Small intestine (tissue), 7 donors: ENCODE data around the gene TRIM60. TPM values are rescaled to one million over a fixed set of nuclear protein-coding genes. Genes with fewer than 3 reads are reported as not detected.
A peak's percentile ranks its signal among the peaks of the same experiment; 100 is the strongest.
"Not testable (repeated sequence)": the region's sequence is repeated elsewhere in the genome, so short reads cannot be mapped to it uniquely, and the experiment has no call there.

Experiments
- DNase-seq, 2 donors: peaks; one replicate each; pipeline versions ENCODE4 v3.0.0 to v3.0.0-alpha.2; 2013
- FAIRE-seq: peaks from 2 replicates; lab custom pipeline; 2012; peaks lifted over from hg19 to GRCh38; lab: Jason Lieb, UNC
- H3K27ac ChIP-seq, 3 donors: one replicate each; pipeline ENCODE4 v1.5.1; 2013; ENCODE audit warnings: low read length in 2 of 3, mild to moderate bottlenecking in 2 of 3, control low read depth in 1 of 3, inconsistent platforms in 1 of 3, low read depth in 1 of 3, moderate library complexity in 1 of 3
- H3K27me3 ChIP-seq, 3 donors: one replicate each; pipeline ENCODE4 v1.6.1; 2013; ENCODE audit warnings: low read length in 3 of 3, inconsistent platforms in 1 of 3; ENCODE audit not compliant: control insufficient read depth in 3 of 3, insufficient read depth in 3 of 3
- H3K36me3 ChIP-seq, 3 donors: one replicate each; pipeline ENCODE4 v1.6.1; 2013; ENCODE audit warnings: low read length in 3 of 3, inconsistent platforms in 1 of 3, low read depth in 1 of 3, mild to moderate bottlenecking in 1 of 3, moderate library complexity in 1 of 3; ENCODE audit not compliant: control insufficient read depth in 3 of 3, insufficient read depth in 2 of 3
- H3K4me1 ChIP-seq, 3 donors: one replicate each; pipeline ENCODE4 v1.6.1; 2013; ENCODE audit warnings: low read length in 2 of 3, inconsistent platforms in 1 of 3, low read depth in 1 of 3, mild to moderate bottlenecking in 1 of 3, moderate library complexity in 1 of 3; ENCODE audit not compliant: control insufficient read depth in 3 of 3, insufficient read depth in 2 of 3
- H3K4me3 ChIP-seq, 3 donors: one replicate each; pipeline ENCODE4 v1.5.1; 2013; ENCODE audit warnings: low read length in 3 of 3, control low read depth in 1 of 3, inconsistent platforms in 1 of 3, low read depth in 1 of 3, mild to moderate bottlenecking in 1 of 3, moderate library complexity in 1 of 3
- H3K9me3 ChIP-seq, 2 donors: one replicate each; pipeline ENCODE4 v1.6.1; 2013; ENCODE audit warnings: low read depth in 1 of 2, low read length in 1 of 2; ENCODE audit not compliant: control insufficient read depth in 2 of 2, insufficient read depth in 1 of 2
- WGBS, 3 donors: extraction: QIAGEN DNeasy Blood & Tissue Kit; methylation state at CpG; one replicate each; pipeline ENCODE4 v1.1.7; 2013; 5-methylcytosine and 5-hydroxymethylcytosine counted together
- polyA plus RNA-seq, 4 donors: library from polyadenylated mRNA; stranded (reverse) in 3 of 4; unstranded in 1 of 4; fragments of 200-250 nt in 3 of 4; fragments of 120-200 nt in 1 of 4; gene quantifications; one replicate each; pipeline versions ENCODE4 v1.2.1 to v1.2.3, GENCODE V29; 2013
- donor health status: healthy with polysubstance abuse.
- donor health status: control.
- donor health status: control.
- donor health status: Bipolar disorder and iron deficiency.
- donor health status: healthy.

The TRIM60 gene
- polyA plus RNA-seq, 4 donors, result not detected

- no peaks in the 10 kb centered on the region for H3K9me3 ChIP-seq
- H3K27me3 ChIP-seq, result no peaks in the 10 kb centered on the region
- FAIRE-seq, result no peak
- WGBS, 3 donors, result 72 to 88% (median 81%) methylated on average over 4 of the region's 4 CpGs
- no peak overlapping the region for H3K4me3 ChIP-seq
- no peak overlapping the region for H3K27ac ChIP-seq
- no peaks in the 10 kb centered on the region for H3K36me3 ChIP-seq
- no peaks in the 10 kb centered on the region for H3K4me1 ChIP-seq
- DNase-seq, result no peak
Measured at GRCh38 chr4:165059386-165059785, 27.6 kb downstream of the TRIM60 start.

- Histone ChIP-seq H3K9me3 (no peaks in the 10 kb centered on the region), H3K27me3 (no peaks in the 10 kb centered on the region), H3K4me3 (no peak overlapping the region), H3K27ac (no peak overlapping the region), H3K4me1 (no peaks in the 10 kb centered on the region), H3K36me3 (no peaks in the 10 kb centered on the region)
- 29 to 42% (median 37%) methylated on average over 1 of the region's 1 CpG for WGBS, 3 donors
- FAIRE-seq (no peak), DNase-seq (no peak)
Measured at GRCh38 chr4:165060938-165061337, 29.1 kb downstream of the TRIM60 start.

DNA sequence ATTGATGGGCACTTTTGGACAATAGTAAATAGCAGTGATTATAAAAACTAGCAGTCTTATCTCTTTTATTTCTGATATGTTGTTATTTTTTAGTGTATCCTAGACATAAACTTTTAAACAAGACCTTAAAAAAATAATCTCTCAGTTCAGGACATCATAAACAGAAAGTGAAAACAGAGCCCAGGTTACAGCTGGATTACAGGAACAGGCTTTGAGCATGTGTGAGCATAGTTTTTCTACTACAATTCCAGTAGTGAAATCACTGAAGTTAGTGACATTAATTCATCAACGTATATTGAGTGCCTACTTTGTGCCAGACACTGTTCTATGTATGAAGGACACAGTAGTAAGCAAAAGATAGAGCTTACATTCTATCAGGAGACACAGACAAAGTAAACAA lies 38.8 kb downstream of the TRIM60 start:
- Histone ChIP-seq H3K27me3 (no peaks in the 10 kb centered on the region), H3K9me3 (no peaks in the 10 kb centered on the region), H3K4me1 (no peaks in the 10 kb centered on the region), H3K4me3 (no peak overlapping the region), H3K36me3 (peaks cover 0 to 3% (median 0%) of the 10 kb centered on the region in 3 donors), H3K27ac (no peak overlapping the region)
- 21 to 61% (median 30%) methylated on average over 1 of the region's 1 CpG for WGBS, 3 donors
- DNase-seq, result no peak
- no peak for FAIRE-seq

DNA sequence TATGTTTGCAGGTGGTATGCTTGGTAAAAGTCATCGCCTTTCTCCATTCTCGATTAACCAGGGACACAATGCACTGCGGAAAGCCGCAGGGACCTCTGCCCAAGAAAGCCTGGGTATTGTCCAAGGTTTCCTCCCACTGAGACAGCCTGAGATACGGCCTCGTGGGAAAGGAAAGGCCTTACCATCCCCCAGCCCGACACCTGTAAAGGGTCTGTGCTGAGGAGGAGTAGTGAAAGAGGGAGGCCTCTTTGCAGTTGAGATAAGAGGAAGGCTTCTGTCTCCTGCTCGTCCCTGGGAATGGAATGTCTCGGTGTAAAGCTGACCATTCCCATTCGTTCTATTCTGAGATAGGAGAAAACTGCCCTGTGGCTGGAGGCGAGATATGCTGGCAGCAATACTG lies 41.5 kb downstream of the TRIM60 start:
- peak overlapping the region in 1 of 3 donors; percentile 17 for H3K27ac ChIP-seq
- not testable (repeated sequence) for H3K4me1 ChIP-seq, H3K9me3 ChIP-seq, H3K4me3 ChIP-seq, DNase-seq, H3K36me3 ChIP-seq, FAIRE-seq, H3K27me3 ChIP-seq
- 67 to 82% (median 80%) methylated on average over 11 of the region's 11 CpGs for WGBS, 3 donors

- no peaks in the 10 kb centered on the region for H3K9me3 ChIP-seq
- no peaks in the 10 kb centered on the region for H3K4me1 ChIP-seq
- no peak overlapping the region for H3K4me3 ChIP-seq
- H3K36me3 ChIP-seq, result peaks cover 0 to 13% (median 0%) of the 10 kb centered on the region in 3 donors
- H3K27ac ChIP-seq, result no peak overlapping the region
- WGBS, 3 donors, result 69 to 79% (median 77%) methylated on average over 5 of the region's 5 CpGs
- H3K27me3 ChIP-seq, result no peaks in the 10 kb centered on the region
- no peak for DNase-seq
- FAIRE-seq, result peak; percentile 62
Measured at GRCh38 chr4:165077034-165077578, 45.3 kb downstream of the TRIM60 start.

DNA sequence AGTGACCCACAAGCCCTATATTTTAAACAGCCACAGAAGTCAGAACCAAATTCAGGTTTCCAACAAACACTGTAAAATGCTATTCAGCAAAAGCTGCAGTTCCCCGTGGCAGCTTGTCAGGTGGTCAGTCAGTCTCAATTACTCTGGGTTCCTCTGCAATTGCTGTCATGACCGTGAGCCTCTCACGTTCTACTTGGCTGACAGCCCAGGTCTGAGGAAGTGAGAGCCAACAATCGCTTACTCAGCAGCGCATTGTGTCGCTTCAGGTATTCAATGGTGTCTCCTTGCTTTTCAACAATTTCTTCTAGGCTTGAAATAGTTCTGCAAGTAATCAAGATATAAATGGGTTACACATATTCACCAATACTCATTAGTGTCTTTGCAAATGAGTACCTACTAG lies 47.7 kb downstream of the TRIM60 start:
- 40 to 50% (median 44%) methylated on average over 6 of the region's 6 CpGs for WGBS, 3 donors
- H3K27ac ChIP-seq, result peak overlapping the region in 1 of 3 donors; percentile 45

GRCh38 chr4:165084787-165085186 lies 53.0 kb downstream of the TRIM60 start:
- H3K27ac ChIP-seq, FAIRE-seq, H3K27me3 ChIP-seq, DNase-seq, H3K4me1 ChIP-seq, H3K4me3 ChIP-seq, H3K9me3 ChIP-seq: not testable (repeated sequence)
- H3K36me3 ChIP-seq, result peaks cover 9 to 41% (median 17%) of the 10 kb centered on the region in 3 donors
- WGBS, 3 donors, result 96 to 99% (median 96%) methylated on average over 5 to 7 of the region's 7 CpGs

More for the DNA sequence above, 47.7 kb downstream of the TRIM60 start:
- no peaks in the 10 kb centered on the region for H3K9me3 ChIP-seq
- H3K36me3 ChIP-seq, result peaks cover 0 to 19% (median 0%) of the 10 kb centered on the region in 3 donors
- no peaks in the 10 kb centered on the region for H3K27me3 ChIP-seq
- H3K4me3 ChIP-seq, result no peak overlapping the region
- peak; percentile 6 to 59 for DNase-seq
- FAIRE-seq, result no peak
- H3K4me1 ChIP-seq, result no peaks in the 10 kb centered on the region

- DNase-seq, result no peak
- FAIRE-seq, result no peak
- H3K27ac ChIP-seq, result no peak overlapping the region
- no peak overlapping the region for H3K4me3 ChIP-seq
- 74 to 98% (median 95%) methylated on average over 2 of the region's 2 CpGs for WGBS, 3 donors
- H3K27me3 ChIP-seq, result no peaks in the 10 kb centered on the region
- H3K36me3 ChIP-seq, result peaks cover 9 to 50% (median 17%) of the 10 kb centered on the region in 3 donors
- no peaks in the 10 kb centered on the region for H3K9me3 ChIP-seq
- H3K4me1 ChIP-seq, result no peaks in the 10 kb centered on the region
Measured at GRCh38 chr4:165085946-165086345, 54.1 kb downstream of the TRIM60 start.

- 71 to 84% (median 76%) methylated on average over 3 of the region's 3 CpGs for WGBS, 3 donors
- H3K9me3 ChIP-seq, result no peaks in the 10 kb centered on the region
- no peaks in the 10 kb centered on the region for H3K4me1 ChIP-seq
- peaks cover 9 to 53% (median 19%) of the 10 kb centered on the region in 3 donors for H3K36me3 ChIP-seq
- DNase-seq (no peak), FAIRE-seq (no peak)
- H3K27me3 ChIP-seq, result no peaks in the 10 kb centered on the region
- H3K27ac ChIP-seq, result no peak overlapping the region
- H3K4me3 ChIP-seq, result no peak overlapping the region
Measured at GRCh38 chr4:165088366-165088765, 56.6 kb downstream of the TRIM60 start.
